Measurements from ENCODE around the gene KAT6B. TPM values are rescaled to one million over a fixed set of nuclear protein-coding genes. Genes with fewer than 3 reads are reported as not detected.

The KAT6B gene
- total RNA-seq, 2 donors from 2014 or later: 25.3 to 39.1 TPM

GRCh38 chr10:74955796-74956195 is 129.4 kb downstream of the KAT6B start:
- Mint-ChIP-seq H3K36me3 (ENCODE audit: low read depth) (no peaks in the 10 kb centered on the region), H3K4me3 (no peak overlapping the region)
- no peak overlapping the region for H3K4me3 ChIP-seq (ENCODE audit: low read length)

GRCh38 chr10:74956555-74957111 is 130.2 kb downstream of the KAT6B start:
- H3K4me1 Mint-ChIP-seq: peaks cover 14% of the 10 kb centered on the region
- no peak overlapping the region for H3K4me3 ChIP-seq (ENCODE audit: low read length)
- no peak for TF ChIP-seq CTCF (conservative IDR thresholded peaks at IDR 0.05)
- H3K27ac ChIP-seq (ENCODE audit: low read depth, low read length): no peak overlapping the region
- no peaks in the 10 kb centered on the region for H3K9me3 ChIP-seq (ENCODE audit: control insufficient read depth, low read length)
- H3K9me3 Mint-ChIP-seq: no peaks in the 10 kb centered on the region
- DNase-seq: no peak
- H3K27ac Mint-ChIP-seq: no peak overlapping the region
- H3K36me3 ChIP-seq (ENCODE audit: control insufficient read depth, insufficient read depth, low read length): no peaks in the 10 kb centered on the region
- no peak overlapping the region for H3K9ac ChIP-seq (ENCODE audit: extremely low read depth, low read length, poor library complexity, severe bottlenecking)
- H3K27me3 ChIP-seq (ENCODE audit: control insufficient read depth, insufficient read depth, low read length, poor library complexity, severe bottlenecking): no peaks in the 10 kb centered on the region
- peaks cover 4% of the 10 kb centered on the region for H3K4me1 ChIP-seq (ENCODE audit: control insufficient read depth, insufficient read depth, low read length)
- H3K4me3 Mint-ChIP-seq: no peak overlapping the region
- H3K27me3 Mint-ChIP-seq (ENCODE audit: insufficient read depth): no peaks in the 10 kb centered on the region
- 93% methylated on average over 1 of the region's 1 CpG; no CpG with 5 or more reads in 1 of the 2 experiments for WGBS, 2 experiments (ENCODE audit: insufficient coverage in 1 of 2, insufficient read length in 1 of 2)
- no peaks in the 10 kb centered on the region for H3K36me3 Mint-ChIP-seq (ENCODE audit: low read depth)

More at GRCh38 chr10:74955796-74956195, 129.4 kb downstream of the KAT6B start:
- peaks cover 4% of the 10 kb centered on the region for H3K4me1 ChIP-seq (ENCODE audit: control insufficient read depth, insufficient read depth, low read length)
- Mint-ChIP-seq H3K27me3 (ENCODE audit: insufficient read depth) (no peaks in the 10 kb centered on the region), H3K27ac (no peak overlapping the region), H3K9me3 (no peaks in the 10 kb centered on the region), H3K4me1 (peaks cover 9% of the 10 kb centered on the region)
- no peak overlapping the region for H3K9ac ChIP-seq (ENCODE audit: extremely low read depth, low read length, poor library complexity, severe bottlenecking)
- no peaks in the 10 kb centered on the region for H3K36me3 ChIP-seq (ENCODE audit: control insufficient read depth, insufficient read depth, low read length)
- WGBS, 2 experiments (ENCODE audit: insufficient coverage in 1 of 2, insufficient read length in 1 of 2): 92% methylated on average over 5 of the region's 5 CpGs; no CpG with 5 or more reads in 1 of the 2 experiments
- DNase-seq: no peak
- H3K27me3 ChIP-seq (ENCODE audit: control insufficient read depth, insufficient read depth, low read length, poor library complexity, severe bottlenecking): no peaks in the 10 kb centered on the region
- no peaks in the 10 kb centered on the region for H3K9me3 ChIP-seq (ENCODE audit: control insufficient read depth, low read length)
- no peak for TF ChIP-seq CTCF (conservative IDR thresholded peaks at IDR 0.05)
- no peak overlapping the region for H3K27ac ChIP-seq (ENCODE audit: low read depth, low read length)

GRCh38 chr10:74957285-74957961 is 131.0 kb downstream of the KAT6B start:
- TF ChIP-seq CTCF (conservative IDR thresholded peaks at IDR 0.05): no peak
- Histone ChIP-seq H3K9ac (ENCODE audit: extremely low read depth, low read length, poor library complexity, severe bottlenecking) (no peak overlapping the region), H3K4me3 (ENCODE audit: low read length) (no peak overlapping the region), H3K27me3 (ENCODE audit: control insufficient read depth, insufficient read depth, low read length, poor library complexity, severe bottlenecking) (no peaks in the 10 kb centered on the region), H3K36me3 (ENCODE audit: control insufficient read depth, insufficient read depth, low read length) (no peaks in the 10 kb centered on the region), H3K9me3 (ENCODE audit: control insufficient read depth, low read length) (no peaks in the 10 kb centered on the region), H3K27ac (ENCODE audit: low read depth, low read length) (peak overlapping the region; percentile 9), H3K4me1 (ENCODE audit: control insufficient read depth, insufficient read depth, low read length) (peaks cover 8% of the 10 kb centered on the region)
- DNase-seq: no peak
- WGBS, 2 experiments (ENCODE audit: insufficient coverage in 1 of 2, insufficient read length in 1 of 2): 88 to 91% methylated on average over 5 to 9 of the region's 9 CpGs
- H3K4me3 Mint-ChIP-seq: no peak overlapping the region
- no peak overlapping the region for H3K27ac Mint-ChIP-seq
- H3K4me1 Mint-ChIP-seq: peaks cover 22% of the 10 kb centered on the region
- no peaks in the 10 kb centered on the region for H3K36me3 Mint-ChIP-seq (ENCODE audit: low read depth)
- H3K9me3 Mint-ChIP-seq: no peaks in the 10 kb centered on the region
- no peaks in the 10 kb centered on the region for H3K27me3 Mint-ChIP-seq (ENCODE audit: insufficient read depth)

Measured in endodermal cell (in vitro differentiated cells).